HG02759 (cell line): ENCODE measurements around the gene IGIP.
"Not testable (repeated sequence)": the region's sequence is repeated elsewhere in the genome, so short reads cannot be mapped to it uniquely, and the experiment has no call there.

Source experiments
- ATAC-seq: cut with Tn5 transposase; IDR thresholded peaks from one replicate; pipeline ENCODE4 v1.9.1; 2021; ENCODE audit warnings: mild to moderate bottlenecking, moderate library complexity; ENCODE audit not compliant: unreplicated experiment

Gene IGIP

DNA sequence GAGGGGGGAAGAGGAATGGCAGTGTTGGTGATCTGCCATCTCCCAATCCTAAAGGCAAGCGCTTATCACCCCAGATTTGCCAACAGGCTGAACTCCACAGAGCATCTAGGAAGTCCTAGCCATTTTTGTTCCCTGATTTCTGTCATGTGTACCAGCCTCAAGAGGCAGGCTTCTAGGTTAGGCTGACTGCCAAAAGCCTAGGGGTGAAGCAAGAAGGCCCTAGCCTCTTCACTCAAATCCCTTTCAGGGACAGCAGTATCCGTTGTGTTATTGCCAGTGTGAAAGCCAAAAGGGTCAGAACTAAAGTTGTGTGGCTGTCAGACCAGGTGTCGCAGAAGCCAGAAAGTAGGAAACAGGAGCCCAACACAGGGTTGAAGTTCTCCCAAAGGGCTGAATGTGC lies 14.7 kb downstream of the IGIP start:
- no peak for ATAC-seq

DNA sequence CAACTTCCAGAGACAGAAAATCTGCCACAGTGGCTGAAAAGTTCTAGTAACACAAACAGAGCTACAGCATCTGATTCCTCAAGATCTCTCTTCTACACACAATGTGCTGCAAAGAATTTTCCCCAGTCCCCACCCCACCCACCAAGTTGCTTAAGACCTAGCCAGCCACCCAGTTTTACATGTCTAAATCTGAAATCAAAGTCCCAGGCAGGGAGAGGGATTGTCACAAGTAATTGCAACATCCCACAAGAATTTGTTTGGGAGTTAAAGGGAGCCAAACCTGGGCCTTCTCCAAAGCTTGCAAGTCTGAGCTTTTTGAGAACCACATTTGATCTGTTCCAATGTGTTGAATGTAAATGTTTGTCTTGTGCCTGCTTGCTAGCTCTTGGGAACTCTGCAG lies 15.5 kb downstream of the IGIP start:
- no peak for ATAC-seq

DNA sequence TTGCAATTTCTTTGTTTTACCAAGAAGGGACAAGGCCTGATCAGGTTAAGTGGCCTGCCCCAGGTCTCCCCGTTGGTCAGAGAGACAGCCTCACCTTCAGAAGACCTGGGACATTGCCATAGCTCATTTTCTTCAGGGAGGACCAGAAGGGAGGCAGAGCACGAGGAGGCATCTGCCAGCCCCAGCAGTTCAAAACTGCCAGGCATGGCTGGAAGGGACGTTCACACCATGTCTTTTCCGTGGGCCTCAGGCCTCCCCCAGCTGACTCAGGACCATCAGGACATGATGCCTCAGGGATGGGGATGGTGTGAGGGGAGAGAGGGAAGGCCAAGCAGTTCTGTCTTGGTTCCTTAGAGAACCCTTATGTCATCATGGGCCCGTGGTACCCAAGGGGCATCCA lies 16.5 kb downstream of the IGIP start:
- ATAC-seq, result no peak

DNA sequence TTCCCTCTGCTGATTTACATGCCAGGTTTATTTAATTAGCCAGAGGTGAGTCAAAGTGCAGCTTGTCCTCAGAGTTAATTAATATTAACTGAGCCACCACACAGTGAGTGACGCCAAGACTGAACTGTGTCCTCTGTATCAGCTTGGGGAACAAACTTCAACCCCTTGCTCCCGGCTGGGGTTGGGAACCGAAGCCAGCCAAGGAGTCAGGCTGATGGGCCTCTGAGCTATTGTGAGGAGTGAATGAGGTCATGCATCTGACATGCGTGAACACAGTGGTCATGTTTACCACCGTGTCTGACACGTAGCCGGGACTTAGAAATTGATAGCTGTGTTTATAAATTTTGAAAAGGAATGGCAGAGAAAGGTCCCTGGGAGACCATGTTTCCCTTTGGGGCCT lies 17.1 kb downstream of the IGIP start:
- ATAC-seq, result no peak

DNA sequence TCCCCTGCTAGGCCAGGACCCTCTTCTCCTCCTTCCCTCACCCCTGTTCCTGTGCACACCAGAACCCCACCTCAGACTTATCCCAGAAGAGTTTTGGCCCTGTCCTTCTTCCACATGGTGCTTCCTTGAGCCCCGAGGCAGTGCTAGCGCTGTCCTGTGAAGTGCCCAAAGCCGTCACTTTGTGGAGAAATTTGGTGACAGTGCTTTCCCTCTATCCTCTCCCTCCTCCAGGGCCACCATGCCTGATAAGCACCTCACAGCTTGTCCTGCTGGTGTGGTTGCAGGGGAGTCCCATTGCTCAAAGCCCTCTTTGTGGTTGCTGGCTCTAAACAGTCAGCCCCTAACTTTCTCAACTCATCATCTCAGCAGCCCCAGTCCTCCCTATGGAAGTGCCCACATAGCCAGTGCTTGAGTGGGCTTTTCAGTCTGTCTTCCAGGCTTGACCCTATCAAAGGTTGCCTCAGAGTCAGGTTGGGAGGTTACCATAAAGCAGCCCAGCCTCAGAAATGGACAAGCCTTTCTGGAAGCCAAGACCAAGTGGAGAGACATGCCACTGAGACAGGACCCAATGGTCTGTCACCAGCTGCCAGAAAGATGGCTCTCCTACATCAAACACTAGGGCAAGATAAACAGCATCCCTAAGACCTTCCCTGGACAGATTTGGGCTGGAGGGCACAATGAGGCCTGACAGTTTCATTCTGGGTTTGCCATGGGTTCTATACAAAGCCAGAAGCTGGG lies 18.0 kb downstream of the IGIP start:
- peak; percentile 16 for ATAC-seq

DNA sequence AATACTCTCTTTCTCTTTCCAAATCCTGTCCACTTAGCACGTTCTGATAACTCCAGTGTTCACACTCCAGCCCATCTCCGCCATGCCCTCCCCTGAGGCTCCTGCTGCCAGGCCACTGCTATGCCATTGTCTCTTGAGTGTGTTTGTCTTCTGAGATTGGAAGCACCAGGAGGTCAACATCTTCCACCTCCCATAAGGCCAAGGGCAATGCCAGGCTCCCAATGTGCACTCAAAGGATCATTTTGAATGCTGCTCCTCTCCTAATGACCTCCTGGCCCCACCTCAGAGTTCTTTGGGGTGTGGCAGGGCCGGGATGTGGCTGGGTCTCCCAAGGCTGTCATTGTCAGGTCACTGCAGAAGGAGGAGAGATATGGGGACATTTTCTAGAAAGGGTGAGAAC lies 19.5 kb downstream of the IGIP start:
- no peak for ATAC-seq

DNA sequence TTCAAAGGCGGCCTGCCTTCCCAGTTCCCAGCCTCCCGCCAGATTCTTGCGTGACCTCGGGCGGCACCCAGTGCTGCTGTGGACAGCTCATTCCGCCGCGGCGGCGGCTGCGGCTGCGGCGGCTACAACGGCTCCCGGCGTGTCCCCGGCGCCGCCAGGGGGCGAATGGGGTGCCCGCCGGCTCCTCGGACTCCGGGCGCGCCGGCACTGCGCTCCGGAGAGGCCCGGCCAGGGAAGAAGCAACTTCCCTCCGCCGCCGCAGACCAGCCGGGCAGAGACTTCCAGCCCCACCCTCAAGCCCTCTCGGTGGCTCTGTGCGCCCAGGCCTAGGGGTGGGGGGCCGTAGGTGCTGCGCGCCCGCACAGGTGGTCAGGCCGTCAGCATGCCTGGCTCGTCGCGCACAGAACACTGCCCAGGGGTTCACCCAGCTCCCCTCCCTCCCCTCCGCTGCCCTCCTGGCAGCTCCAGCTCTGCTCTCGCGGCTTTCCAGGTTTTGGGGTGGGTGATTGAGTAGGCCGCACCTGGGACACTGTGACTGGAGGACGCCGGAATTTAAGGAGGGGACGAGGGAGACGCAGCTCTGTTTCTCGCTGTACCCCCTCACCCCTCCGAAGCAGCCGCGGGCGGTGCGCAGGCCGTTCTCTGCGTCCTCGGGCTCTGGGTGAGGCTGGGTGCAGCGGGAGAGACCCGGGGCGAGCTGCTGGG lies 20.2 kb downstream of the IGIP start:
- peak; percentile 69 for ATAC-seq

DNA sequence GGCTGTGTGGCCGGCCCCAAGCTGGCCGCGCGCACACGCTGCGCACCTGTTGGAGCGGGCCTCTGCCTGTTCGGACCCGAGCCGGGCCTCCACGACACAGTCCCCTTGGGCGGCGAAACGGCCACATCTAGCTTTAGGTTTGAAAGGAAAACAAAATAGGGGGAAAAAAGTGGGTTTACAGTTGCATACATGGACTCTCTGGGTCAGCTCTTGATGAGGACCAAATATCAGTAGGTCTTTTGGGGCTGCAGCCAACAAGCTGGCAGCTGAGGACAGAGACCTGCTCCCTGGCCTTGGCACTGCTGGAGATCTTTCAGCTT lies 20.7 kb downstream of the IGIP start:
- ATAC-seq, result no peak

DNA sequence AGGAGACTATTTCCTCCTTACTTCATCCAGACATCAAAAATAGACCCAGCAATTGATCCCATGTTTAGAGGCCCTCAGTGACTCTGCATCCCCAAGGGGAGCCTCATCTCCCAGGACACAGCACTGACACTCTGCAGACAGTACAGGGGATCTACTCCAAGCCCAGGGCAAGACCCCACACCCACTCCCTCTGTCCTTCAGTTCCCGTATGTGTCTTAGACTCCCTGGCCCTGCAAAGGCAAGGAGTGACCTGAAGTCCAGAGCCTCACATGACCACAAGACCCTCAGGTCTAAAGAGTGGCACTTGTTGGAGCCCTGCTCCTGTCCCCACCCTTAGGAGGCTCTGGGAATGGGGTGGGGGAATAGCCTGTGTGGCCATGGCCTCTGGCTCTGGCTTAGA lies 21.7 kb downstream of the IGIP start:
- no peak for ATAC-seq

DNA sequence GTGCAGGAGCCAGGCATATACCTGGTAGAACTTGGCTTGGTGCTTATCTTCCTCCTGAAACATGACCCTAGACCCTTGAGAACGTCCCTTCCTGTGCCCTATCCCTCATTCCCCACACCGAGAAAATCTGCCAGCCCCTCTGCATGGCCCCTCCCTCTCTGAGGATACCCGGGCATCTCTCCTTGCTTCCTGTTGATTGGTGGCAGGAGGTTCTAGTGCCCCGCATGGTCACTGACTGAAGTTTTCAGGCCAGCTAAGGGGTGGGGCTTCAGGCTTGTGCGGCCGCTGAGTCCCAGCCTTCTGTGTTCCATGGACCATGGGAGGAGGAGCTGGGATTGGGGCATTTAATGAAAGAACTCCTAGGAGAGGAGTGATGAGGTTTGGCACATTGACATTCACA lies 22.8 kb downstream of the IGIP start:
- ATAC-seq, result no peak

DNA sequence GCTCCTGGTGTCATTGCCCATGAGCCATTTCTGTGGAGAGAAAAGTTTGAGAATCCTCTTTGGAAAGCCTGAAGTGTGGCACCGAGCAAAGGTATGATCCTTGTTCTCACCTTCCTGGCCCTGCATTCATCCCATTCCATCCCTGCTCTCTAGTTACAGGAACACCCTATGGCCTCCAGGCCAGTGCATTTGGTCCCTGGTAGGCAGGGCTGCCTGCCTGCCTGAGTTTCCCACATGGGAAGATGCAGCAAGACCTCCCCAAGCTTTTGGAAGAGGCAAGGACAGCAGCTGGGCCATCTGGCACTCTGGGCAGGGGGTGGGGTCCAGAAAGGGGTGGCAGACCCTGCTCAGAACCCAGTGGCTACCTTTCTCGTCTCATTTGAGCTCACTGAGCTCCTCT lies 24.5 kb downstream of the IGIP start:
- no peak for ATAC-seq

DNA sequence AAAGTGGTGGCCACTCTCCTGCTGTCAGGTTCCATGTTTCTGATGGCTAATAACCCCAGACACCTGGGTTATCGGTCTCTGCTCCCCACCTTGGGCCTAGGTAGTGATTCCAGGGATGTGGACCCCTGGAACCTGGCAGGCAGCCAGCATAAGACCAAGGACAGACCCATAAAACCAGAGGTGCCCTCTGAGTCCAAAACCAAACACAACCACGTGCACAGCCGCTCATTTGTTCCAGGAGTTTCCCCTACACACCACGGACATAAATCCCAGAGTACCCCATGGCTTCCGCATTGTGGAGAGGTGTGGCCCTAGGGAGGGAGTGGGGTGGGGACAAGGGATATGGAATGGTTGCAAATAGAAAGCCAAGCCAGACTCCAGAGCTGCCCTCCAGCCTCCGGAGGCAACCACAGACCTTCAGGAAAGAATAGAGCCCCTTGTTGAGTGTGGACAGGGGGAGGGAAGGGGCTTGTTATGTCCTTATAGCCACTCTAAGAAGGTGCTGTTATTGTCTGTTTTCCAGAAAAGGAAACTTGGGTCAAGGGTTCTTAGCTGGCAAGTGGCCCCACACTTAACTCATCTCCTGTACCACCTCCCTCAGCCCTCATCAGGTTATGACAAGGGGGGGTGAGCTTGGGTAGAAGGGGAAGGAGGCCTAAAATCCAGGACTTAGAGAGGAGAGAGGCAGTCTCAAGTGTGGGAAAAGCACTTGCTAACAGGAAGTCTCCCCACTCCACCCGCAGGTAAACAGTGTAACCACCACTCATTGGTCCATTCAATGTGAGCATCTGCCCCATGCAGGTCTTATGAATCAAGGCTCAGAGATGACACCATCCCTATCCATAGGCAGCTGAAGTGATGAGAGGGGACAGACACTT lies 25.6 kb downstream of the IGIP start:
- ATAC-seq, result no peak

DNA sequence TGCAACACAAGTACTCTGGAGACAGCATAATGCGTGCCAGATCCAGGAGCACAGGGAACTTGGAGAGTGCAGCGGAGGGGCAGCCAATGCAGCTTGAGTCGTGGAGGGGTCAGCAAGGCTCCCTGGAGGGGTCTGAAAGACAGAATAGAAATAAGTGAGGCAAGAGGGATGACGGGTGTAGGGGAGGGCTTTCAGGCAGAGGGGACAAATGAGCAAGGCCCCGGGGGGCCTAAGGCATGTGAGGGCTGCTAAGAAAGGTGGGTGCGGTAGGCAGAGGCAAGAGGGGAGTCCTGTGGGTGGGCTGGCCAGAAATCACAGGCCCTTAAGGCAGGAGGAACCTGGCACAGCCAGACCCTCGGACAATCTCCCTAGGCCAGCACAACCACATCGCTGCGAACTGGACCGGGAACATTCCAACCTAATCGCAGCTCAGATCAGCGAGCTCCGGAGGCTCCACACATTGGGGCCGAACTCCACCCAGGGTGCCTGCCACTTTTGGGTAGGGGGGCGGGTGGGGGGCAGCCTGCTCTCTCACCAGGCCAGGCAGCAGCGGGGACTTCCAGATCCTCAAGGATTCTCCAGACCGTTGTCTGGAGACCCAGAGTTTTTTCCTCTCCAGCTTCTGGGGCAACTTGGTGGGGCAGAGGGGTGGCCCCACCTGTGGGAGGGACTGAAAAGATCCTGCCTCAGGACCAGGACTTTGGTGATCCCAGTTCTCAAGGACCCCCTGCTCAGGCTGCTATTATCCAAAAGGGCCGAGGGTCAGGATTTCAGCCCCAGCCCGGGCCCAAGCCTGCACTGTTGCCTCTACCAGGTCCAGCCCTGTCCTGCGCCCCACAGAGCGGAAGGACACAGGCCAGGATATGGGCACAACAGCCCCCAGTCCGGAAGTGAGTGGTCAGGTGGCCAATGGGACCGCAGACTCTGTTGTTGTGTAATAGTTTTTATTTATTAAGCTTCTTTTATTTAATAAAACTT lies 26.6 kb downstream of the IGIP start:
- ATAC-seq, result no peak

DNA sequence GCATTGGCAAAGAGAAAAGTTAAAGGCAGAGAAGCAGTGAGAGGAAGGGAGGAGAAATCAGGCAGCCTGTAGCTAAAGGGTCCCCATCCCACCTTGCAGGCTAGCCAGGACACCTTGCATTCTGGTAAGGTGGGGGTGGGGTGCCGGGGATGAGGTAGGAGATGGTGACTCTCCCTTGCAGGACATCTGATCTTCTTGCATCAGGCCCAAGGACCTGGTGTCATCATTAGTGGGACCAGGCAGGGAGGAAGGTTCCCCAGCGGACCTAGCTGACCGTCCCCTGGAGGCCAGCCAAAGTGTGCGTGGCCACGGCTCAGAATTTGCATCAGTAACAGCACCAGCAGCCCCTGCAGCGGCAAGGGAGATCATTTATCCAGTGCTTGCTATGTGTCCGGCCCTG lies 27.5 kb downstream of the IGIP start:
- ATAC-seq, result no peak

DNA sequence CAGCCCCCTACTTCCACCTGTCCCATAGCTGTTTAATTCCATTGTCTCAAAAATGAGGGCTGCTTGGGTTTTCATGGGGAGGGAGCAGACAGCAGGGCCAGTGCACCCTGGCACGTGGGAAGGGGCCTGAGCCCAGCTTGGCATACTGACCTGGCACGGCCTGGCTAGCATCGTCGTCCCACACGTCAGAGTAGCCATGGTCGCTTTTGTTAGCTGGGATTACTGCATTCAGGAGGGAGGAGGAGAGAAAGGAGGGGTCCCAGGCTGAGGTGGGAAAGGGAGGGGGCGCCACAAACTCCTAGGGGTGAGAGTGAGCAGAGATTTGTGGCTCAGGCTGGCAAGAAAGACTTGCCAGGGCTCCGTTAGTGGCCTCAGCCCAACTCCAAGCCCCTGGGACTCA lies 28.2 kb downstream of the IGIP start:
- ATAC-seq, result no peak

DNA sequence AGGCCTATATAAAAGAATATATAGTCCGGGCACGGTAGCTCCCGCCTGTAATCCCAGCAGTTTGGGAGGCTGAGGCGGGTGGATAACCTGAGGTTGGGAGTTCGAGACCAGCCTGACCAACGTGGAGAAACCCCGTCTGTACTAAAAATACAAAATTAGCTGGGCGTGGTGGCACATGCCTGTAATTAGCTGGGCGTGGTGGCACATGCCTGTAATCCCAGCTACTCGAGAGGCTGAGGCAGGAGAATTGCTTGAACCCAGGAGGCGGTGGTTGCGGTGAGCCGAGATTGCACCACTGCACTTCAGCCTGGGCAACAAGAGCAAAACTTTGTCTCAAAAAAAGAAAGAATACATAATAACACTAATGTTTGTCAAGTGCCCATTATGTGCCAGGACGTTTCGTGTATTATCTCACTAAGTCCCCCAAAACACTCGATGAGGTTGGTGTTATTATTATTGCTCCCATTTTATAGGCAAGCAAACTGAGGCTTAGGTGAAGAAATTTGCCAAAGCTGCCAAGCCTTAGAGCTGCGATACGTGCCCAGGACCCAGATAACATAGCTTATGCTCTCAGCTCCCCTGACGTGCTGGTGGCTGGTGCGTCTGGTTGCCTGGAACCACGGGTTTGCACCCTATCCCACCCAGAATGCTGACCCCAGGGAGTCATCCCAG lies 29.1 kb downstream of the IGIP start:
- ATAC-seq, result not testable (repeated sequence)

DNA sequence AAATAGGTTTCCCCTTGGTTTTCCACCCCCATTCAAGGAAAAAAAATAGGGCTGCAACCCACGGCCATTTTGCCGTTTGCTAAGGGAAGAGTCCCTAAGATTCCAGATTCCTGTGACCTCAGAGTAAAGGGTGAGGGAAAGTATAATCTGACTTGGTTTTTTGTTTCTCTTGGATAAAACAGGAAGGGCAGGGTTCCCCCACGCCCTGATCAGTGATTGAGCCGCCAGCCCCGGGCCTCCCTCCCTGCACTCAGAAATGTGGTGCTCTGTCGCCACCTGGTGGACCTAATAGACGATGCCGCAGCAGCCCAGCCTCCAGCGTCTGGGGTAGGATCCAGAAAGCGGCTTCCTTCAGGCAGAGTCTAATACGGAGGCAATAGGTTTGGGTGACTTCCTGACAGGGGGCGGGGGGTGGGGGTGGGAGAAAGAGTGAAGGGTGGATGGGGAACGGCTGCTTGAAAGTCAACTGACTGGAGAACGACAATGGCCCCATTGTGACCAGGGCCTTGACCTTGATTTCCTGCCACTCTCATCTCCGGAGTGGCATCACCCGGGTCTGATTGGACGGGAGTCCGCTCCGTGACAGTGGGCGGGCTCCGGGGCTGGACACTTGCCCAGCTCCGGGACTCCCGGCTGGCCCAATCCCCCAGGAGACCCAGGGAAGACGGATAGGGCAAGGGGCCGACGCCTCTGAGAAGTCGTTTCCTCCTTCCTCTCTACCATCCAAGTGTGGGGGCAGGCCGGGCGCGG lies 31.5 kb downstream of the IGIP start:
- ATAC-seq, result peak; percentile 96

DNA sequence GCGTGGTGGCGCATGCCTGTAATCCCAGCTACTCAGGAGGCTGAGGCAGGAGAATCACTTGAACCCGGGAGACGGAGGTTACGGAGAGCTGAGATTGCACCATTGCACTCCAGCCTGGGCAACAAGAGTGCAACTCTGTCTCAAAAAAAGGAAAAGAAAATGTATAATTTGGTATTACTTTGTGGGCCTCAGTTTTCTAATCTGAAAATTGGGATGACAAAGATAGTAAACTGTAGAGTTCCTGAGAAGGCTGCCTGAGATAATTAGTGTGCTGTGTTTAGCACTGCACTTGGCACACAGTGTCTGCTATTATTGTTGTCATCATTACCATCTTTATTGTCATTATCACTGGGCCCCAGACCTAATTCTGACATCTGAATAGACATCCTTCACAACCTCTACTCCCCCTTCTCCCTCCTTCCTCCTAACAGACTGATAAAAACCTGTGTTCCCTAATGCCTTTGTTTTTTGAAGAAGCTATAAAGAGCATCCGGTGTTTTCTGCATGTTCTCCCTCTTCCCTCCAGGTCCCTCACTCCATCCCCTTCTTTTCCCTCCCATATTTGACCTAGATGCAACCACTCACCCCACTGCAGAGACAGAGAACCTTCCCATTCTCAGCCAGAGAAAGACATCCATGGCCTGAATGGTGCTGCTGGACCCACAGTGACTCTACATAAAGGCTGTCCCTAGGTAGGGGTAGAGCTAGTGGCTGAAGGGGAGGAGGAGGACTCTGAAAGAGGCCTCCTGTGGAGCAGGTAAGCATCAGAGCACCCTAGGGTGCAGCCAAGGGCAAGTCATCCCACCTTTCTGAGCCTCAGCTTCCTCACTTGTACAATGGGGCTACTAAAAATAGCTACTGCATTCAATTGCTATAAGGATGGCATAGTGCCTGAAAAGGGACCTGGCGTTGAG lies 33.5 kb downstream of the IGIP start:
- no peak for ATAC-seq
